DMS79 treated with DMSO at 0.1 percent for 48 hours (cell line): ENCODE data around the gene GAS2.
A peak's percentile ranks its signal among the peaks of the same experiment; 100 is the strongest.

Source experiments
- DNase-seq: peaks from one replicate; lab custom pipeline; 2025; lab: John Stamatoyannopoulos, UW

Gene GAS2

DNA sequence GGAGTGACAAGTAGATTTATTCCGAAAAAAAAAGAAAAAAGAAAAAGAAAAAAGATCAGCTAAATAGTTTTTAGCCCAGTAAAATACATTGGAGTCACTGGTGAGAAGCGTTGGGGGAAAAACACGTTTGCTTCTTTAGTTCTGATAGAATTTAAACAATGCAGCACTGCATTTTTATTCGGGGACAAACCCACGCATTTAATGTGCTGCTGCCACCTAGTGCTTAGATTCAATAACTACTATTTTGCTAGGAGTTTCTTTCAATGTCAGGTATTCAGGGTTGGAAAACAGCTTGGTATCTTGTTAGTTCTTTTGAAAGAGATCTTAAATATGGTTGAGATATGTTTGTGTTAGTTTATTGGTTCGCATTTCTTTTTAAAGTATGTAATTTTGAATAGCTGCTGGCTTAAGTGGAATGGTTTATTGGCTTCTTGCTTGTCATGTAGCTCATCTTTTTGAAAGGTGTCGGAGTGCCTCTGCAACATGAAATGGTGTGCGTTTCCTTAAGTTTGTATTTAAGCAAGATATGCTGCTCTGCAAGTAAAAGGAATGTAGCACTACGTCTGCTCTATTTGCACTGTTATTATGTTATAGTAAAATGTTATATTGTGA, 121.2 kb downstream of the GAS2 start:
- peak; percentile 83 for DNase-seq

GRCh38 chr11:22792497-22792896, 126.1 kb downstream of the GAS2 start:
- DNase-seq, result no peak

- DNase-seq, result no peak
These were observed 129.5 kb downstream of the GAS2 start for GRCh38 chr11:22795914-22796313.

- no peak for DNase-seq
These were observed 130.6 kb downstream of the GAS2 start for GRCh38 chr11:22797047-22797446.

DNA sequence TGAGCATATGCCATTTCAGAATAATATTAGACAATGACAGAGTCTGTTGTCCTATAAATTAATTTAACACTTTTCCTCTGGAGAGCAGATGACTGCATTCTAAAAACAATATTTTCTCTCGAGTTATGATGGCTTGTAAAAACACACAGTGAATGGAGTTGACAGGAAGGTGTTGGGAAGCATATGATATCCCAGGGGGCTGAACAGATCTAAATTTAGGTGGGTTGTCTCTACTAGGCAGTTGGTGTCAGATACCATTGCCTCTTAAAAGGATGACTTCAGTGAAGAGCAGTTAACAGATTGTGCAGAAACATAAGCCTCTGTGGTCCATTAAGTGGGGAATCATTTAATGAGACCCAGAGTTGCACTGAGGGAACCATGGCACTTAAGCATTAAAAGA, 132.5 kb downstream of the GAS2 start:
- no peak for DNase-seq

- DNase-seq, result no peak
These were observed 134.1 kb downstream of the GAS2 start for GRCh38 chr11:22800482-22800881.

- no peak for DNase-seq
These were observed 136.4 kb downstream of the GAS2 start for GRCh38 chr11:22802861-22803260.

DNA sequence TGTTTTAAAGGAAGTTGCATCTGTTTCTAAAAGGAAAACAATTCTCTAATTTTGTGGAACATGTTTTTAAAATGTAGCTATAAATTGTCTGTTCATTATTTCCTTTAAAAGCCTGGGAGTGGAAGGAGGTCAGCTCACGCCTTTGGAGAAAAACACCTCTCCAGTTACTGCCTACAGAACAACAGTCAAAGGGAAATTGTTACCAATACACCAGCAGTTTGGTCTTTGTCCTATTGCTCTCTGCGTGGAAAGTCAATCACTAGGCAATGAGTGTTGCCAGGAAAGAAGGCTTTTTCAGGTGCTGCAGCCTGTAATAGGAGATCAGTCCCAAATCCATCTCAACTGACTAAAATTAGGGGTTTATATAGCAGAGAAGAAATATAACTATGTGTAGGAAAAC, 141.0 kb downstream of the GAS2 start:
- DNase-seq, result no peak

DNA sequence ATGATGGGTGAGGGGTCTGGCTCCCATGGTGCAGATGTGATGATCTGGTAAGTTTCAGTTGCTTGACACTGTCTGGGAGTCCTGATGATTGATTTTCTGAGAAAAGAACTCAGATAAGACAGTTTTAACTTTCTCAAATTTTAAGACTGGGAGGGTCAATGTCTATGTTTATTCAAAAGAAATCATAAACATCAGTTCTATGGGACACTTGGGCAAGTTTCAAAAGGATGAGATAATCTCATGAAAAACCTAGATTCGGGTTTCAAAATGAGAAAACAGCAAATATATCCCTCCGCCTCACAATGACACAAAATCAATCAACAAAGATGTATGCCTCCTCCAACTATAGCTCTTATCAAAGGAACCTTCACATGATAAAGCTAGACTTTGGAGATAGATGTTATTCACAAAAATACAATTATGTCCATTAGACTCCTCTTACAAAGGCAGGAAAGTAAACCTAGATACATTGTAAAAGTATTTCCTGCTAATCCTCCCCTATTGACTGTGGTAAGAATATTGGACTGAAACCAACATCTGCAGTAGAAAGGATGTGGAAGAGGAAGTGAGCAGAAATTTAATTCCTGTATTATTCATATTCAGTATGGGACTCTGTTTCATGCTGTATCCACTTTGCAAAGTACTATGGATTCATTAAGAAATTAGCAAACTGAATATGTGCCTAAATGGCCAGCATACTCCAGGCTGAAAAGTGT, 141.6 kb downstream of the GAS2 start:
- no peak for DNase-seq

GRCh38 chr11:22808571-22809197, 142.3 kb downstream of the GAS2 start:
- DNase-seq, result no peak

DNA sequence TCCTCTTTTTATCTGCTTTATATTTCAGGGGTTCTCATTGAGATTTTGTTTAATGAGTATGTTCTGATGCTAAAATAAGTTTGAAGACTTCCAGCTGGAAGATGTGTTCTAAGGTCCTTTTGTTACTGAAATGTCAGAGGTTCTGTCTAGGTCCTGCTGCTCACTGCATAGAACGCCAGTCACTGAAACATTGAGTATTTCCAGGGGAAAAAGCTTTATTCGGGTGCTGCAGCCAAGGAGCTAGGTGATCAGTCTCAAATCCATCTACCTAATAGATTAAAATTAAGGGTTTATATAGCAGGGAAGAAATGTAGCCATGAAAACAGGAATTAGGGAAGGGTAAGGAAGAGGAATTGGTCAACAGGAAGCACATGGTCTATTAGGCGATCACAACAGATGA, 143.5 kb downstream of the GAS2 start:
- no peak for DNase-seq

DNA sequence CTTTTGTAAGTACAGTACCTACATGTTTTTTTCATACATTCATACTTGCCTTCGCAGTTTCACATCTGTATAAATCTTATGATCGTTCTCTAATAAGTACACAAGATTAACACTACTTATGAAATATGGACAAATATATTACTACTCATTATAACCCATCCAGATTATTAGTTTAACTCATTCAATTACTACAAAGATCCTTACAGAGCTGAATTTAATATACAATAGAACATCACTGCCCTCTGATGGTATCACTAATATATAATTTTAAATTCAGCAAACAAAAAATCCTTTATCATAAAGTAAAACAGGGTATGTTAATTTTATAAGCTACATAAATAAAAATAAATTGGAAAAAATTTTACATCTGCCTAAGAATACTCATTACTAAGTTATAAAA, 155.8 kb downstream of the GAS2 start:
- no peak for DNase-seq

GRCh38 chr11:22828373-22828772, 162.0 kb downstream of the GAS2 start:
- DNase-seq, result peak; percentile 51

- DNase-seq, result peak; percentile 98
These were observed 163.0 kb downstream of the GAS2 start, which contains the start of gene SVIP for GRCh38 chr11:22829231-22830081. Gene SVIP, minus strand, starts transcription at chr11:22829801. Its CDS starts 53 bp downstream, at chr11:22829748.

DNA sequence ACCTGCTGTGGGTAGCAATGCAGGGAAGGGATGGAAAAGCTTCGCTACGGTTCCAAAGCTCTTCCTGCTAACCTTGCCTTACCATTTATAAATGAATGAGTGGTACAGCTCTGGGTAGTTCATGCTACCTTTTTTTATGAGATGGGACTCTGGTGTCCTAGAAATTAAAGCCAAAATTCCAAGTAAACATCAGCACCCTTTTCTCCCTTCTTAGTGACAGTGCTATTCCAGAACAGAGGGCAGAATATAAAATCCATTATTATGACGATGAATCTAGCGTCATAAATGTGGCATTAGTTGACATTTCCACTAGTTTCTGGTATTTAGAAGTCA, 163.6 kb downstream of the GAS2 start:
- no peak for DNase-seq

DNA sequence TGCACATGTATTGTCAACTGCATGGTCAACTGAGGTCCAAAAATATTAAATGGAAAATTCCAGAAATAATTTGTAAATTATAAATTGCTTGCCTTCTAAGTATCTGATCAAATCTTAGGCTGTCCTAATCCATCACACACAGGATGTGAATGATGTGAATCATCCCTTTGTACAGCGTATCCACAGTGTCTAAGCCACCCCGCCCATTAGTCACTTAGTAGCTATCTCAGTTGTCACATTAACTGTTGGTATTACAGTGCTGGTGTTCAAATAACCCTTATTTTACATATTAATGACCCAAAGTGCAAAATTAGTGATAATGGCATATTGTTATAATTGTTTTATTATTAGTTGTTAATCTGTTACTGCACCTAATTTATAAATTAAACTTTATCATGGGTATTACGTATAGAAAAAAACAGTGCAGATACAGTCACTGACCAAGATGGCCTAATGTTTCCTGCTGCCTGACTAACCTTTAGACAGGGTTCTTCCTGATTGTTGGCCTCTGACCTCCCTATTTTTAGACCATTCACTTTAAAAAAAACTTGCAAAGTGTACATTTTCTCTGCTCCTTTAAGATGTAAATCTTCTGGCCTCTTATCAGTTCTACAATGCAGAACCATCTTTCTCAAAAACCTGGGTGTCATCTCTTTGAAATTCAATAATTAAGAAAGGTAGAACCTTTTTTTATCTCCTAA, 166.1 kb downstream of the GAS2 start:
- no peak for DNase-seq

- DNase-seq, result no peak
These were observed 180.3 kb downstream of the GAS2 start for GRCh38 chr11:22846726-22847125.

DNA sequence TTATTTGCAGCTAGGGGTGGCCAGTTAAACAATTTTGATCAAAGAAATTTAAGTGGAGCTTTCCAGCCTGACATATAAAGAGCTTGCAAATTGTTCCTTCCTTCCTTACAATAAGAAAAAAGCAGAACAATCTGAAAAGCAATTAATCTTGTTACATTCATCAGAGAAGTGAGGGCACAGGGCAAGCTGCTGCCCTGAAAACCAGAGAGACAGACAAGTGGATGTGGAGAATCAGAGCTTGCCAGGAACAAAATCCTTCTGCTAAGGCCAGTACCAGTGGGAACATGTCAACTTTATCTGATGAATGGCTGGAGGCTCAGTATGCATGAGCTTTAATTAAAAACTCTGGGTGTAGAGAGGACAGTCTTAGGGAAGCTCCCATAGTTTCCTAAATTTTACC, 185.1 kb downstream of the GAS2 start:
- DNase-seq, result no peak

DNA sequence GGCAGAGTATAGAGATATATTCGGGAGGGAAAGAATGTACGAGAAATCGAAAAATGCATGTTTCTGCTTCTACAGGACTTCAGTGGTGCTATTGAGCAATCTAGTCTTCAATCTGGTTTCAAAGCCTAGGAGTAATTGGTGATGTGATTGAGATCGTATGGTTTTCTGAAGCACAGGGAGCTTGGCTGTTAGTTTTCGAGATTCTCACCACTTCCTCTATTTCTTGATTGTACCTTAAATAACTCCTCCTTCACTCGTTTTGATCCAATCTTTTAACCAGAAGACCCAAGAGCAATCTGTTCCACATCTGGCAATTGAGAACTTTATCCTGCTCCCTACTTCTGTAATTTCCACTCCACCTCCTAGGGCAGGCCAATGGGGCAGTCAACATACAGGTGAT, 193.3 kb downstream of the GAS2 start:
- DNase-seq, result no peak

DNA sequence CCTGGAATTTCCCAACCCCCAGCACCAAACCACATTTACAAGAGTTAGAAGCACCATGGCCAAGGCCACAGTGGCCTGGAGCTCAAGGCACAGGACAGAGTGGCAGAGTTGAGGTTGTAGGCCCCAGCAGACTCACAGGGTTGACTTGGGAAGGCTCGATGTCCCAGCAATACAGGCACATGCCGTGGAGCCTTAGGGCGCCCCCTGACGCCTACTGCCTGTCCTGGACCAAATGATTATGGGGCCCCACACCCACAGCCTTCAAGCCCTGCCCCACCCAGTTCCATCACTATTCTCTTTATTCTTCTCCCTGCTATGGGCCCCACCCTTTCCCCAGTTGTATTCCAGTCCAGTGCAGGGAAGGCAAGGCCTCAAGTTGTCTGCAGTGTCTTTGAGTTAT, 193.8 kb downstream of the GAS2 start, which contains the start of gene CCDC179:
Gene CCDC179, minus strand, starts transcription at position 234 of the 400 bp plus-strand sequence. Its CDS starts 53 bp downstream, at position 181.
- no peak for DNase-seq
